GM18508 (cell line): ENCODE measurements around the gene DDT.
"Not testable (repeated sequence)": the region's sequence is repeated elsewhere in the genome, so short reads cannot be mapped to it uniquely, and the experiment has no call there.

Source experiments
- ATAC-seq: cut with Tn5 transposase; IDR thresholded peaks from one replicate; pipeline ENCODE4 v1.9.1; 2021; ENCODE audit warnings: moderate number of reproducible peaks; ENCODE audit not compliant: insufficient read depth, unreplicated experiment

DDT gene

GRCh38 chr22:23993080-23993479 is 18.8 kb upstream of the DDT start:
- ATAC-seq: not testable (repeated sequence)

GRCh38 chr22:23989583-23990244 is 15.5 kb upstream of the DDT start:
- not testable (repeated sequence) for ATAC-seq

GRCh38 chr22:23986538-23987178 is 12.4 kb upstream of the DDT start:
- not testable (repeated sequence) for ATAC-seq

- not testable (repeated sequence) for ATAC-seq
Observed at GRCh38 chr22:23986089-23986488, 11.8 kb upstream of the DDT start.

- ATAC-seq: no peak
Observed at GRCh38 chr22:23984430-23984829, 10.2 kb upstream of the DDT start.

GRCh38 chr22:23980567-23980966 is 6.3 kb upstream of the DDT start:
- ATAC-seq: not testable (repeated sequence)

GRCh38 chr22:23979557-23980240 is 5.5 kb upstream of the DDT start, which contains the start of gene GSTT2:
GSTT2 (plus strand) TSS chr22:23980134.
- not testable (repeated sequence) for ATAC-seq

GRCh38 chr22:23977304-23977703 is 3.1 kb upstream of the DDT start:
- not testable (repeated sequence) for ATAC-seq

GRCh38 chr22:23974836-23975352 is 653 bp upstream of the DDT start:
- ATAC-seq: not testable (repeated sequence)

- ATAC-seq: not testable (repeated sequence)
Observed at GRCh38 chr22:23971927-23972326, 2.3 kb downstream of the DDT start.

GRCh38 chr22:23970816-23971486 is 3.3 kb downstream of the DDT start:
- ATAC-seq: no peak

- no peak for ATAC-seq
Observed at GRCh38 chr22:23970201-23970641, 4.0 kb downstream of the DDT start.

- ATAC-seq: no peak
Observed at GRCh38 chr22:23969071-23969470, 5.2 kb downstream of the DDT start.

- ATAC-seq: not testable (repeated sequence)
Observed at GRCh38 chr22:23966568-23966967, 7.7 kb downstream of the DDT start, which contains the start of gene DDTL. DDTL (plus strand) TSS chr22:23966888; CDS start chr22:23966915, 27 bp downstream.

- not testable (repeated sequence) for ATAC-seq
Observed at GRCh38 chr22:23966094-23966493, 8.1 kb downstream of the DDT start.

- ATAC-seq: not testable (repeated sequence)
Observed at GRCh38 chr22:23961084-23961771, 13.0 kb downstream of the DDT start, which contains the start of gene GSTT2B. GSTT2B (minus strand) TSS chr22:23961195; CDS start chr22:23961131, 64 bp downstream.

GRCh38 chr22:23956301-23956900 is 17.8 kb downstream of the DDT start:
- ATAC-seq: not testable (repeated sequence)

- not testable (repeated sequence) for ATAC-seq
Observed at GRCh38 chr22:23955886-23956285, 18.4 kb downstream of the DDT start.

GRCh38 chr22:23954991-23955305 is 19.3 kb downstream of the DDT start:
- ATAC-seq: not testable (repeated sequence)
